WTC11 (cell line): Measurements from ENCODE around the gene SEMA3C. TPM values are rescaled to one million over a fixed set of nuclear protein-coding genes. Genes with fewer than 3 reads are reported as not detected.

Experiments
- ATAC-seq: fragments of 200-7000 bp; cut with Tn5 transposase; 2 replicates; pipeline ENCODE4 v1.10.0; 2021; ENCODE audit warnings: mild to moderate bottlenecking, moderate library complexity
- CTCF ChIA-PET: fragments of 300-600 bp; sonication (Branson Sonifier 250); formaldehyde crosslinking; loops from one replicate; lab custom pipeline; 2021; ENCODE audit warnings: antibody characterized with exemption; lab: Charles Lee
- POLR2A ChIA-PET: fragments of 350-600 bp; sonication (Branson Sonifier 250); formaldehyde crosslinking; loops from one replicate; lab custom pipeline; 2021; ENCODE audit warnings: antibody characterized with exemption; lab: Charles Lee
- DNase-seq: peaks from one replicate; pipeline ENCODE4 v3.0.0; 2021; ENCODE audit warnings: low spot score
- H3K27ac Mint-ChIP-seq: 2 replicates; pipeline ENCODE4 v1.8.0; 2021; ENCODE audit warnings: mixed read lengths
- H3K27me3 Mint-ChIP-seq: 2 replicates; pipeline ENCODE4 v1.8.0; 2021; ENCODE audit warnings: low read depth, mild to moderate bottlenecking, moderate library complexity, mixed read lengths
- H3K36me3 Mint-ChIP-seq: 2 replicates; pipeline ENCODE4 v1.8.0; 2021; ENCODE audit warnings: mixed read lengths
- H3K4me1 Mint-ChIP-seq: 2 replicates; pipeline ENCODE4 v1.8.0; 2022; ENCODE audit warnings: mixed read lengths
- H3K4me3 Mint-ChIP-seq: 2 replicates; pipeline ENCODE4 v1.8.0; 2021; ENCODE audit warnings: mild to moderate bottlenecking, moderate library complexity, mixed read lengths
- H3K9me3 Mint-ChIP-seq: 2 replicates; pipeline ENCODE4 v1.8.0; 2021; ENCODE audit warnings: mixed read lengths
- CDX4 ChIP-seq: fragments of 250-450 bp; sonication (Bioruptor Pico); IDR thresholded peaks from 2 replicates; pipeline ENCODE4 v1.9.0; 2021; ENCODE audit warnings: moderate library complexity, mild to moderate bottlenecking, inconsistent platforms, borderline replicate concordance
- CREB1 ChIP-seq: sonication (generic); formaldehyde crosslinking; IDR thresholded peaks from 2 replicates; pipeline ENCODE4 v1.8.0; 2023; ENCODE audit warnings: mild to moderate bottlenecking, missing genetic modification reagents
- E2F5 ChIP-seq: sonication (generic); formaldehyde crosslinking; IDR thresholded peaks from 2 replicates; pipeline ENCODE4 v1.8.1; 2022; ENCODE audit warnings: mild to moderate bottlenecking, moderate library complexity, missing genetic modification reagents
- ERG ChIP-seq: fragments of 250-450 bp; sonication (Bioruptor Pico); IDR thresholded peaks from 2 replicates; pipeline ENCODE4 v1.8.0; 2021; ENCODE audit warnings: mild to moderate bottlenecking
- FOXJ3 ChIP-seq: sonication (generic); formaldehyde crosslinking; IDR thresholded peaks from 2 replicates; pipeline ENCODE4 v1.9.0; 2021; ENCODE audit warnings: missing genetic modification reagents, mild to moderate bottlenecking, borderline replicate concordance
- FOXP1 ChIP-seq: sonication (generic); formaldehyde crosslinking; IDR thresholded peaks from 2 replicates; pipeline ENCODE4 v1.8.0; 2022; ENCODE audit warnings: missing genetic modification reagents, mild to moderate bottlenecking, moderate library complexity, borderline replicate concordance
- GABPB1 ChIP-seq: sonication (generic); formaldehyde crosslinking; IDR thresholded peaks from 2 replicates; pipeline ENCODE4 v1.8.1; 2023; ENCODE audit warnings: mild to moderate bottlenecking, missing genetic modification reagents
- GTF2I ChIP-seq: fragments of 250-450 bp; sonication (Bioruptor Pico); conservative IDR thresholded peaks from 2 replicates; pipeline ENCODE4 v1.4.0; 2021; ENCODE audit warnings: mild to moderate bottlenecking
- MXD4 ChIP-seq: fragments of 250-450 bp; sonication (Bioruptor Pico); IDR thresholded peaks from 2 replicates; pipeline ENCODE4 v1.8.0; 2021; ENCODE audit warnings: mild to moderate bottlenecking, moderate library complexity, borderline replicate concordance
- MYBL2 ChIP-seq: sonication (generic); formaldehyde crosslinking; IDR thresholded peaks from 2 replicates; pipeline ENCODE4 v1.8.1; 2023; ENCODE audit warnings: mild to moderate bottlenecking, moderate library complexity, missing genetic modification reagents
- NR3C1 ChIP-seq: sonication (generic); formaldehyde crosslinking; conservative IDR thresholded peaks from 2 replicates; pipeline ENCODE4 v1.8.1; 2023; ENCODE audit warnings: low read depth, mild to moderate bottlenecking, missing genetic modification reagents
- OVOL2 ChIP-seq: fragments of 250-450 bp; sonication (Bioruptor Pico); IDR thresholded peaks from 2 replicates; pipeline ENCODE4 v1.9.0; 2021; ENCODE audit warnings: mild to moderate bottlenecking, borderline replicate concordance
- RELA ChIP-seq: sonication (generic); formaldehyde crosslinking; IDR thresholded peaks from 2 replicates; pipeline ENCODE4 v1.8.1; 2022; ENCODE audit warnings: missing genetic modification reagents, mild to moderate bottlenecking, borderline replicate concordance
- SMAD3 ChIP-seq: sonication (generic); formaldehyde crosslinking; IDR thresholded peaks from 2 replicates; pipeline ENCODE4 v1.8.0; 2022; ENCODE audit warnings: missing genetic modification reagents, mild to moderate bottlenecking, borderline replicate concordance
- TCF7 ChIP-seq: sonication (generic); formaldehyde crosslinking; IDR thresholded peaks from 2 replicates; pipeline ENCODE4 v1.8.0; 2022; ENCODE audit warnings: mild to moderate bottlenecking, low read depth, missing genetic modification reagents, moderate library complexity
- TEAD1 ChIP-seq: sonication (generic); formaldehyde crosslinking; IDR thresholded peaks from 2 replicates; pipeline ENCODE4 v1.8.0; 2022; ENCODE audit warnings: mild to moderate bottlenecking, missing genetic modification reagents
- TP53 ChIP-seq: sonication (generic); formaldehyde crosslinking; IDR thresholded peaks from 2 replicates; pipeline ENCODE4 v1.8.1; 2023; ENCODE audit warnings: mild to moderate bottlenecking, missing genetic modification reagents
- USF2 ChIP-seq: sonication (generic); formaldehyde crosslinking; IDR thresholded peaks from 2 replicates; pipeline ENCODE4 v1.8.1; 2023; ENCODE audit warnings: mild to moderate bottlenecking, missing genetic modification reagents, moderate library complexity
- ZNF219 ChIP-seq: sonication (generic); formaldehyde crosslinking; IDR thresholded peaks from 2 replicates; pipeline ENCODE4 v1.8.0; 2023; ENCODE audit warnings: missing genetic modification reagents, mild to moderate bottlenecking, borderline replicate concordance
- ZNF281 ChIP-seq: sonication (generic); formaldehyde crosslinking; IDR thresholded peaks from 2 replicates; pipeline ENCODE4 v1.8.0; 2023; ENCODE audit warnings: mild to moderate bottlenecking, missing genetic modification reagents
- ZNF317 ChIP-seq: sonication (generic); formaldehyde crosslinking; IDR thresholded peaks from 2 replicates; pipeline ENCODE4 v1.8.1; 2023; ENCODE audit warnings: low read depth, mild to moderate bottlenecking, moderate library complexity, missing genetic modification reagents, borderline replicate concordance
- ZNF425 ChIP-seq: fragments of 250-450 bp; sonication (Bioruptor Pico); conservative IDR thresholded peaks from 2 replicates; pipeline ENCODE4 v1.9.0; 2021; ENCODE audit warnings: mild to moderate bottlenecking
- ZNF512 ChIP-seq: sonication (generic); formaldehyde crosslinking; IDR thresholded peaks from 2 replicates; pipeline ENCODE4 v1.8.1; 2022; ENCODE audit warnings: missing genetic modification reagents, borderline replicate concordance
- total RNA-seq: library from RNA; stranded (reverse); gene quantifications from 3 replicates; pipeline ENCODE4 v1.2.3, GENCODE V29; 2021

SEMA3C gene
- total RNA-seq, 1 experiment from 2014 or later: 2.1 TPM

- CTCF ChIA-PET: no interaction called here
- Mint-ChIP-seq H3K27ac (no peak overlapping the region), H3K27me3 (no peaks in the 10 kb centered on the region), H3K4me3 (no peak overlapping the region), H3K4me1 (no peaks in the 10 kb centered on the region), H3K36me3 (no peaks in the 10 kb centered on the region)
- DNase-seq: no peak
- ATAC-seq: no peak
- POLR2A ChIA-PET: no interaction called here
- TF ChIP-seq CDX4 (CRISPR knock-in tag) (no peak), FOXP1 (CRISPR knock-in tag) (no peak), ERG (CRISPR knock-in tag) (no peak), OVOL2 (CRISPR knock-in tag) (no peak), NR3C1 (CRISPR knock-in tag) (no peak), CREB1 (CRISPR knock-in tag) (no peak), ZNF512 (no peak), E2F5 (no peak), SMAD3 (no peak), USF2 (CRISPR knock-in tag) (no peak), ZNF219 (CRISPR knock-in tag) (no peak)
- TF ChIP-seq, all 79 proteins: peak for 0
- no peaks in the 10 kb centered on the region for H3K9me3 Mint-ChIP-seq
Measured at GRCh38 chr7:80819503-80819902, 99.3 kb downstream of the SEMA3C start.

- CTCF ChIA-PET: no interaction called here
Measured at GRCh38 chr7:80818181-80818580, 100.7 kb downstream of the SEMA3C start.

GRCh38 chr7:80816806-80817205 is 102.0 kb downstream of the SEMA3C start:
- Mint-ChIP-seq H3K27me3 (no peaks in the 10 kb centered on the region), H3K36me3 (no peaks in the 10 kb centered on the region), H3K4me1 (no peaks in the 10 kb centered on the region), H3K27ac (no peak overlapping the region), H3K9me3 (no peaks in the 10 kb centered on the region), H3K4me3 (no peak overlapping the region)
- no peak for ATAC-seq
- ChIA-PET CTCF (no interaction called here), POLR2A (no interaction called here)
- DNase-seq: no peak
- TF ChIP-seq GABPB1 (CRISPR knock-in tag) (no peak), ZNF317 (CRISPR knock-in tag) (no peak), ZNF219 (CRISPR knock-in tag) (no peak), FOXJ3 (CRISPR knock-in tag) (no peak), GTF2I (CRISPR knock-in tag) (no peak), MXD4 (CRISPR knock-in tag) (no peak), ZNF281 (CRISPR knock-in tag) (no peak), TCF7 (no peak), FOXP1 (CRISPR knock-in tag) (no peak), ZNF425 (CRISPR knock-in tag) (no peak)

More at GRCh38 chr7:80818181-80818580, 100.7 kb downstream of the SEMA3C start:
- H3K4me3 Mint-ChIP-seq: no peak overlapping the region
- no peak for DNase-seq
- no peak for ATAC-seq
- H3K36me3 Mint-ChIP-seq: no peaks in the 10 kb centered on the region
- TF ChIP-seq TP53 (CRISPR knock-in tag) (no peak), RELA (no peak), TEAD1 (CRISPR knock-in tag) (no peak), MYBL2 (no peak)
- POLR2A ChIA-PET: no interaction called here
- no peaks in the 10 kb centered on the region for H3K4me1 Mint-ChIP-seq
- no peak overlapping the region for H3K27ac Mint-ChIP-seq
- no peaks in the 10 kb centered on the region for H3K27me3 Mint-ChIP-seq
- H3K9me3 Mint-ChIP-seq: no peaks in the 10 kb centered on the region
